ENCODE data around the gene VCPKMT.

DNA sequence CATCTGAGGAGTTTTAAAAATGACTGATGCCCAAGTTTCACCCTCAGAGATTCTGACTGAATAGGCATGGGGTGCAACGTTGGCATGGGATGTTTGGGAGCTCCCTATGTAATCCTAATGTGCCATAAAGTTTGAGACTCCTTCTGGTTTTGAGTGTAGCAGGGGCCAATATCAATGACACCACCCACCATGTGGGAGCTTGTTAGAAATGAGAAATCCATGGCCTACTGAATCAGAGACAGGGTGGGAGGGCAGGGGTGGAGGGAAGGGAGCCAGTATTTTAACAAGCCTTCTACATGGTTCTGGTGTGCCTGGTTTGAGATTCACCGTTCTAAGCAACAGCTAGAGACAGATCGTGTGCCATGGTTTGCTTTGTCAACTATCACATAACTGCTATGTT, 46.1 kb downstream of the VCPKMT start:
- TF ChIP-seq, protein P1, sequence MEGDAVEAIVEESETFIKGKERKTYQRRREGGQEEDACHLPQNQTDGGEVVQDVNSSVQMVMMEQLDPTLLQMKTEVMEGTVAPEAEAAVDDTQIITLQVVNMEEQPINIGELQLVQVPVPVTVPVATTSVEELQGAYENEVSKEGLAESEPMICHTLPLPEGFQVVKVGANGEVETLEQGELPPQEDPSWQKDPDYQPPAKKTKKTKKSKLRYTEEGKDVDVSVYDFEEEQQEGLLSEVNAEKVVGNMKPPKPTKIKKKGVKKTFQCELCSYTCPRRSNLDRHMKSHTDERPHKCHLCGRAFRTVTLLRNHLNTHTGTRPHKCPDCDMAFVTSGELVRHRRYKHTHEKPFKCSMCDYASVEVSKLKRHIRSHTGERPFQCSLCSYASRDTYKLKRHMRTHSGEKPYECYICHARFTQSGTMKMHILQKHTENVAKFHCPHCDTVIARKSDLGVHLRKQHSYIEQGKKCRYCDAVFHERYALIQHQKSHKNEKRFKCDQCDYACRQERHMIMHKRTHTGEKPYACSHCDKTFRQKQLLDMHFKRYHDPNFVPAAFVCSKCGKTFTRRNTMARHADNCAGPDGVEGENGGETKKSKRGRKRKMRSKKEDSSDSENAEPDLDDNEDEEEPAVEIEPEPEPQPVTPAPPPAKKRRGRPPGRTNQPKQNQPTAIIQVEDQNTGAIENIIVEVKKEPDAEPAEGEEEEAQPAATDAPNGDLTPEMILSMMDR (IDR thresholded peaks at IDR 0.05; ENCODE audit: low read depth, low read length): no peak
- no peak for TF ChIP-seq EZH2phosphoT487 (IDR thresholded peaks at IDR 0.05; ENCODE audit: low read depth)

Data from OCI-LY3 (cell line).